Esophagus muscularis mucosa (tissue), 4 donors: Measurements from ENCODE around the gene FAM161A.
"Not testable (repeated sequence)": the region's sequence is repeated elsewhere in the genome, so short reads cannot be mapped to it uniquely, and the experiment has no call there.

ENCODE experiments used
- CTCF ChIP-seq, 3 experiments: fragments of 200-600 bp in 2 of 3; fragments of 450-650 bp in 1 of 3; sonication (generic) in 2 of 3; IDR thresholded peaks; one replicate each; pipeline ENCODE4 v1.5.1; 2017 to 2019; ENCODE audit warnings: antibody characterized with exemption in 3 of 3, mild to moderate bottlenecking in 2 of 3, moderate library complexity in 1 of 3
- EP300 ChIP-seq: sonication (generic); formaldehyde crosslinking; IDR thresholded peaks from one replicate; pipeline ENCODE4 v1.6.1; 2017; ENCODE audit warnings: antibody characterized with exemption
- POLR2A ChIP-seq: fragments of 450-650 bp; IDR thresholded peaks from one replicate; pipeline ENCODE4 v1.6.1; 2017; ENCODE audit warnings: antibody characterized with exemption, moderate library complexity, mild to moderate bottlenecking, low read depth
- POLR2AphosphoS5 ChIP-seq, 2 donors: sonication (generic); formaldehyde crosslinking; IDR thresholded peaks; one replicate each; pipeline ENCODE4 v1.6.1; 2017; ENCODE audit warnings: antibody characterized with exemption in 2 of 2

GRCh38 chr2:61879351-61879750 lies 25.5 kb upstream of the FAM161A start:
- TF ChIP-seq CTCF (IDR thresholded peaks at IDR 0.05); POLR2A; EP300; POLR2AphosphoS5 (IDR thresholded peaks at IDR 0.05): not testable (repeated sequence)
